Smooth muscle cell (in vitro differentiated cells): ENCODE measurements around the gene CST9. TPM values are rescaled to one million over a fixed set of nuclear protein-coding genes. Genes with fewer than 3 reads are reported as not detected.

ENCODE experiments used
- DNase-seq: peaks from one replicate; lab custom pipeline; 2025; ENCODE audit not compliant: unreplicated experiment; lab: John Stamatoyannopoulos, UW
- H2AFZ ChIP-seq: fragments of 200-600 bp; sonication (generic); 2 replicates; pipeline ENCODE4 v1.6.0; 2016; ENCODE audit warnings: antibody characterized with exemption, low read depth, mild to moderate bottlenecking
- H3F3A ChIP-seq: fragments of 200-600 bp; sonication (generic); 2 replicates; pipeline ENCODE4 v1.6.0; 2017; ENCODE audit warnings: antibody characterized with exemption, low read depth
- H3K27ac ChIP-seq: fragments of 200-600 bp; sonication (generic); 2 replicates; pipeline ENCODE4 v1.5.1; 2016; ENCODE audit warnings: low read depth, mild to moderate bottlenecking
- H3K27me3 ChIP-seq: fragments of 200-600 bp; sonication (generic); 2 replicates; pipeline ENCODE4 v1.6.1; 2016; ENCODE audit warnings: low read depth, mild to moderate bottlenecking
- H3K36me3 ChIP-seq: fragments of 200-600 bp; sonication (generic); 2 replicates; pipeline ENCODE4 v1.5.1; 2016; ENCODE audit warnings: low read depth
- H3K4me1 ChIP-seq: fragments of 200-600 bp; sonication (generic); 2 replicates; pipeline ENCODE4 v1.5.1; 2016; ENCODE audit warnings: low read depth
- H3K4me2 ChIP-seq: fragments of 200-600 bp; sonication (generic); 2 replicates; pipeline ENCODE4 v1.6.0; 2016; ENCODE audit warnings: mild to moderate bottlenecking
- H3K4me3 ChIP-seq: fragments of 200-600 bp; sonication (generic); 2 replicates; pipeline ENCODE4 v1.5.1; 2016; ENCODE audit warnings: mild to moderate bottlenecking
- H3K79me2 ChIP-seq: fragments of 200-600 bp; sonication (generic); 2 replicates; pipeline ENCODE4 v1.6.0; 2016; ENCODE audit warnings: low read depth, mild to moderate bottlenecking
- H3K9ac ChIP-seq: fragments of 200-600 bp; sonication (generic); 2 replicates; pipeline ENCODE4 v1.6.0; 2016; ENCODE audit warnings: low read depth
- H3K9me3 ChIP-seq: fragments of 200-600 bp; sonication (generic); replicated peaks from 2 replicates; pipeline ENCODE4 v1.5.1; 2016; ENCODE audit warnings: low read depth
- H4K20me1 ChIP-seq: fragments of 200-600 bp; sonication (generic); 2 replicates; pipeline ENCODE4 v1.6.0; 2016; ENCODE audit warnings: low read depth
- WGBS: methylation state at CpG from one replicate; pipeline ENCODE4 v1.1.7; 2016; ENCODE audit warnings: low lambda C conversion rate; 5-methylcytosine and 5-hydroxymethylcytosine counted together
- polyA plus RNA-seq: library from polyadenylated mRNA; unstranded; fragments of >200 nt; fragmentation: Nextera tagmentation; extraction: Ambion mirVana; gene quantifications from 2 replicates; pipeline ENCODE4 v1.2.1, GENCODE V29; 2016
- total RNA-seq: library from RNA; depleted of rRNA; stranded (reverse); fragments of >200 nt; gene quantifications from 2 replicates; pipeline ENCODE4 v1.2.3, GENCODE V29; 2014
- TF ChIP-seq, protein P1 (sequence below): fragments of 200-600 bp; sonication (generic); IDR thresholded peaks from 2 replicates; pipeline ENCODE4 v1.5.1; 2017; ENCODE audit warnings: borderline replicate concordance, mild to moderate bottlenecking, antibody characterized with exemption; ENCODE audit not compliant: insufficient read depth, poor library complexity, severe bottlenecking

CST9 gene
- total and polyA plus RNA-seq, 2 experiments from 2014 or later, result not detected

DNA sequence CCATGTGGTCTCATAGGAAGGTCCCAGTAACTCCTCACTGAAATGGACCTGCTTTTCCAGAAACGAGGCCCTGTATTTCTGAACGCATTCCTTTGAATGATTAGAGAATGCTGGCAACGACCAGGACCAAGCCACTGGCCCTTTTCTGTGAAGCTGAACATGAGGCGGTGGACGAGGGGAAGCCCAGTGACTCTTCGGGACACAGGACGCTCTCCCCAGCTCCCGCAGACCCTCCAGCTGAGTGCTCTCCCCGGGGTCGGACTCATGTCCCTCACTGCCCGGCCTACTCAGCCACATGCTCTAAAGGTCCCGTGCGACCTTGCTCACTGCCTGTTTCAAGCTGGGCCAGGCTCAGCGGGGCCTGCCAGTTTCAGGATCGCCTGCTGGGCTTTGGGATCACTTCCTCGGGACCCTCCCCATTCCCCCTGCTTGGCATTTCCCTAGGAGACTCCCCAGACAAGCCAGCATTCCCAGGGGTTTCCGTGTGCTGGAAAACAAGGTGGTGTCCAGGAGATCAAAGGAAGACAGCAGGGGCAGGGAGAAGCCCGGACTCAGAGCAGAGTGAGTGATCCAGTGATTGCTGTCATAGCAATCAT lies 2.6 kb upstream of the CST9 start:
- H3K4me1 ChIP-seq, result peaks cover 7% of the 10 kb centered on the region
- no peaks in the 10 kb centered on the region for H3F3A ChIP-seq
- no peaks in the 10 kb centered on the region for H4K20me1 ChIP-seq
- no peak for DNase-seq
- no peak overlapping the region for H3K9ac ChIP-seq
- H3K27me3 ChIP-seq, result no peaks in the 10 kb centered on the region
- H3K9me3 ChIP-seq, result no peaks in the 10 kb centered on the region
- H3K4me3 ChIP-seq, result no peak overlapping the region
- TF ChIP-seq, protein P1, sequence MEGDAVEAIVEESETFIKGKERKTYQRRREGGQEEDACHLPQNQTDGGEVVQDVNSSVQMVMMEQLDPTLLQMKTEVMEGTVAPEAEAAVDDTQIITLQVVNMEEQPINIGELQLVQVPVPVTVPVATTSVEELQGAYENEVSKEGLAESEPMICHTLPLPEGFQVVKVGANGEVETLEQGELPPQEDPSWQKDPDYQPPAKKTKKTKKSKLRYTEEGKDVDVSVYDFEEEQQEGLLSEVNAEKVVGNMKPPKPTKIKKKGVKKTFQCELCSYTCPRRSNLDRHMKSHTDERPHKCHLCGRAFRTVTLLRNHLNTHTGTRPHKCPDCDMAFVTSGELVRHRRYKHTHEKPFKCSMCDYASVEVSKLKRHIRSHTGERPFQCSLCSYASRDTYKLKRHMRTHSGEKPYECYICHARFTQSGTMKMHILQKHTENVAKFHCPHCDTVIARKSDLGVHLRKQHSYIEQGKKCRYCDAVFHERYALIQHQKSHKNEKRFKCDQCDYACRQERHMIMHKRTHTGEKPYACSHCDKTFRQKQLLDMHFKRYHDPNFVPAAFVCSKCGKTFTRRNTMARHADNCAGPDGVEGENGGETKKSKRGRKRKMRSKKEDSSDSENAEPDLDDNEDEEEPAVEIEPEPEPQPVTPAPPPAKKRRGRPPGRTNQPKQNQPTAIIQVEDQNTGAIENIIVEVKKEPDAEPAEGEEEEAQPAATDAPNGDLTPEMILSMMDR, result no peak
- WGBS, result 83% methylated on average over 18 of the region's 18 CpGs
- H3K36me3 ChIP-seq, result no peaks in the 10 kb centered on the region
- no peak overlapping the region for H2AFZ ChIP-seq
- no peak overlapping the region for H3K4me2 ChIP-seq
- no peaks in the 10 kb centered on the region for H3K79me2 ChIP-seq
- no peak overlapping the region for H3K27ac ChIP-seq

GRCh38 chr20:23607497-23608245 lies 2.0 kb upstream of the CST9 start:
- Histone ChIP-seq H3K27ac (no peak overlapping the region), H3K36me3 (no peaks in the 10 kb centered on the region), H3K4me1 (peaks cover 7% of the 10 kb centered on the region), H3F3A (no peaks in the 10 kb centered on the region), H3K27me3 (no peaks in the 10 kb centered on the region), H3K9me3 (no peaks in the 10 kb centered on the region), H3K79me2 (no peaks in the 10 kb centered on the region), H3K4me2 (no peak overlapping the region), H3K9ac (no peak overlapping the region), H4K20me1 (no peaks in the 10 kb centered on the region), H3K4me3 (no peak overlapping the region), H2AFZ (no peak overlapping the region)
- DNase-seq, result no peak
- TF ChIP-seq, protein P1, result no peak
- WGBS, result 92% methylated on average over 14 of the region's 14 CpGs

GRCh38 chr20:23606652-23607049 lies 934 bp upstream of the CST9 start:
- Histone ChIP-seq H3K36me3 (no peaks in the 10 kb centered on the region), H3K4me1 (peaks cover 7% of the 10 kb centered on the region), H2AFZ (no peak overlapping the region), H3K79me2 (no peaks in the 10 kb centered on the region), H4K20me1 (no peaks in the 10 kb centered on the region), H3K4me2 (no peak overlapping the region), H3K27me3 (no peaks in the 10 kb centered on the region), H3K27ac (no peak overlapping the region), H3K9ac (no peak overlapping the region), H3K9me3 (no peaks in the 10 kb centered on the region), H3F3A (no peaks in the 10 kb centered on the region), H3K4me3 (no peak overlapping the region)
- DNase-seq, result peak; percentile 33
- WGBS, result 8% methylated on average over 9 of the region's 9 CpGs
- TF ChIP-seq, protein P1, result peak; percentile 88

DNA sequence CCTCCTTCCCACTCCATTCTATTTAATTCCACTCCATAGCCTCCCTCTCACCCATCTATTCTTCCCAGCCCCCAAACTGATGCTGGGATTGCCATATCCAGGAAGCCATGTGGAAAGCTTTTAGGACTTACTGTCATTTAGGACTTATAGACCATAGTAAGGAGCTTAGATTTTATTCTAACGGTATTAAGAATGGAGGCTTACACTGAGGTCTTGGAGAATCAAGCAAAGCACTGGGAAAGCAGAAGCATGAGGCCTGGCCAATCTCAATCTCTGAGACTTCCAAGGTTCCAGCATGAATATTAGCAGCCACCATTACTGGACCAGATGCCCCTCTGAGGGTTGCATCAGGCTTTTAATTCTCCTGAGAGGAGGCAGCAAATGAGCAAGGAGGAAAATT lies 1.4 kb downstream of the CST9 start:
- Histone ChIP-seq H3K9me3 (no peaks in the 10 kb centered on the region), H3K79me2 (no peaks in the 10 kb centered on the region), H3K4me1 (peaks cover 6% of the 10 kb centered on the region), H3F3A (no peaks in the 10 kb centered on the region), H2AFZ (no peak overlapping the region), H3K9ac (no peak overlapping the region), H3K27me3 (no peaks in the 10 kb centered on the region), H3K27ac (no peak overlapping the region), H4K20me1 (no peaks in the 10 kb centered on the region), H3K4me3 (no peak overlapping the region), H3K36me3 (no peaks in the 10 kb centered on the region), H3K4me2 (no peak overlapping the region)
- DNase-seq, result no peak
- TF ChIP-seq, protein P1, result no peak
- 29% methylated on average over 1 of the region's 1 CpG for WGBS
